HCT116 (cell line): ENCODE data around the gene PACS2. TPM values are rescaled to one million over a fixed set of nuclear protein-coding genes. Genes with fewer than 3 reads are reported as not detected.

ENCODE experiments used
- ATAC-seq: fragments of 200-7000 bp; cut with Tn5 transposase; 2 replicates; pipeline ENCODE4 v1.9.1; 2020; ENCODE audit warnings: mild to moderate bottlenecking, moderate library complexity
- BruUV-seq: library from RNA; stranded (reverse); fragments of 400-500 nt; replicated peaks from 2 replicates; lab custom pipeline; 2021; lab: Mats Ljungman, UMichigan
- CTCF ChIA-PET: fragments of 300-600 bp; sonication (Branson Sonifier 250); formaldehyde crosslinking; loops from one replicate; lab custom pipeline; 2021; ENCODE audit warnings: antibody characterized with exemption; lab: Charles Lee
- POLR2A ChIA-PET: fragments of 300-600, 350-600 bp; sonication (Branson Sonifier 250); formaldehyde crosslinking; loops from one replicate; lab custom pipeline; 2021; ENCODE audit warnings: antibody characterized with exemption; lab: Charles Lee
- RAD21 ChIA-PET, 2 experiments: fragments of 300-600 bp; sonication (Branson Sonifier 250); formaldehyde crosslinking; loops; one replicate each; lab custom pipeline; 2023; ENCODE audit warnings: low total read pairs in 2 of 2; ENCODE audit not compliant: uncharacterized antibody in 2 of 2, unreplicated experiment in 2 of 2, low non-redundant PET in 1 of 2; lab: Charles Lee
- DNase-seq: peaks from one replicate; pipeline ENCODE4 v3.0.0-alpha.2; 2010; ENCODE audit warnings: low read depth, low spot score
- H2AFZ ChIP-seq: fragments of 200-600 bp; shearing (Covaris generic), sonication (generic); 2 replicates; pipeline ENCODE4 v1.6.1; 2017; ENCODE audit warnings: low read depth, mixed run types, mixed read lengths, antibody characterized with exemption, low read length; ENCODE audit not compliant: poor library complexity, severe bottlenecking
- H3K27ac ChIP-seq: 2 replicates; pipeline ENCODE4 v1.5.1; 2012; ENCODE audit warnings: low read depth, low read length
- H3K27me3 ChIP-seq: fragments of 200-600 bp; sonication (generic); 2 replicates; pipeline ENCODE4 v1.6.1; 2016; ENCODE audit warnings: mixed run types, low read length, mixed read lengths; ENCODE audit not compliant: insufficient read depth
- H3K36me3 ChIP-seq, 2 experiments: fragments of 200-500 bp in 1 of 2; fragments of 200-600 bp in 1 of 2; sonication (Bioruptor generic) in 1 of 2; sonication (generic) in 1 of 2; 2 replicates each; pipeline versions ENCODE4 v1.5.1 to v1.6.1; 2014 to 2016; ENCODE audit warnings: low read length in 2 of 2, inconsistent platforms in 1 of 2, mixed read lengths in 1 of 2, mixed run types in 1 of 2; ENCODE audit not compliant: insufficient read depth in 2 of 2, control insufficient read depth in 1 of 2
- H3K4me1 ChIP-seq, 2 experiments: fragments of 200-600 bp in 1 of 2; sonication (generic) in 1 of 2; 2 replicates each; pipeline versions ENCODE4 v1.5.1 to v1.6.1; 2012 to 2017; ENCODE audit warnings: low read length in 2 of 2, inconsistent platforms in 1 of 2, mild to moderate bottlenecking in 1 of 2, mixed read lengths in 1 of 2, mixed run types in 1 of 2, moderate library complexity in 1 of 2; ENCODE audit not compliant: insufficient read depth in 2 of 2, control insufficient read depth in 1 of 2
- H3K4me2 ChIP-seq: fragments of 200-600 bp; sonication (generic); 2 replicates; pipeline ENCODE4 v1.6.1; 2017; ENCODE audit warnings: mixed run types, low read length, mixed read lengths
- H3K4me3 ChIP-seq, 2 experiments: fragments of 200-600 bp in 1 of 2; sonication (generic) in 1 of 2; replicated peaks in 1 of 2; 2 replicates each; pipeline ENCODE4 v1.5.1; 2011 to 2016; ENCODE audit warnings: low read length in 2 of 2, control low read depth in 1 of 2, low read depth in 1 of 2, mild to moderate bottlenecking in 1 of 2, mixed read lengths in 1 of 2, mixed run types in 1 of 2
- H3K79me2 ChIP-seq: fragments of 200-600 bp; sonication (generic); 2 replicates; pipeline ENCODE4 v1.6.1; 2017; ENCODE audit warnings: mild to moderate bottlenecking, mixed run types, low read length, moderate library complexity, mixed read lengths; ENCODE audit not compliant: insufficient read depth
- H3K9ac ChIP-seq: fragments of 200-600 bp; sonication (generic); 2 replicates; pipeline ENCODE4 v1.6.1; 2016; ENCODE audit warnings: low read length, mixed read lengths
- H3K9me2 ChIP-seq: fragments of 200-600 bp; sonication (generic), shearing (Covaris generic); 2 replicates; pipeline ENCODE4 v1.6.1; 2017; ENCODE audit warnings: mixed run types, mild to moderate bottlenecking, moderate library complexity; ENCODE audit not compliant: insufficient read depth
- H3K9me3 ChIP-seq, 2 experiments: fragments of 200-500 bp in 1 of 2; fragments of 200-600 bp in 1 of 2; sonication (Bioruptor generic) in 1 of 2; sonication (generic) in 1 of 2; 2 replicates each; pipeline ENCODE4 v1.6.1; 2014 to 2017; ENCODE audit warnings: low read length in 2 of 2, mixed read lengths in 2 of 2, inconsistent platforms in 1 of 2, low read depth in 1 of 2, mild to moderate bottlenecking in 1 of 2, mixed run types in 1 of 2, moderate library complexity in 1 of 2; ENCODE audit not compliant: control insufficient read depth in 1 of 2, insufficient read depth in 1 of 2
- H4K20me1 ChIP-seq: fragments of 200-600 bp; sonication (generic), shearing (Covaris generic); 2 replicates; pipeline ENCODE4 v1.6.1; 2017; ENCODE audit warnings: mixed run types, mild to moderate bottlenecking, moderate library complexity; ENCODE audit not compliant: insufficient read depth
- ELF1 ChIP-seq: IDR thresholded peaks from 2 replicates; pipeline ENCODE4 v1.6.1; 2012; ENCODE audit warnings: low read depth, borderline replicate concordance
- POLR2AphosphoS5 ChIP-seq: IDR thresholded peaks from 2 replicates; pipeline ENCODE4 v1.6.1; 2011; ENCODE audit warnings: mild to moderate bottlenecking, low read depth, low read length, moderate library complexity
- ZFX ChIP-seq: fragments of 450-650 bp; IDR thresholded peaks from 2 replicates; pipeline ENCODE4 v1.6.1; 2017
- intact Hi-C: fragments of 100-400 bp; cut with micrococcal nuclease; formaldehyde crosslinking; loops from 2 replicates; pipeline ENCODE4 v1.10.0; 2022
- total RNA-seq: library from RNA; stranded (reverse); gene quantifications from one replicate; pipeline ENCODE4 v1.2.1, GENCODE V29; 2021; ENCODE audit not compliant: unreplicated experiment
- TF ChIP-seq, protein P1 (sequence below), 3 experiments: fragments of 200-600 bp in 1 of 3; sonication (generic) in 1 of 3; IDR thresholded peaks in 2 of 3; conservative IDR thresholded peaks in 1 of 3; 2 replicates each; pipeline ENCODE4 v1.5.1; 2012 to 2017; ENCODE audit warnings: low read depth in 2 of 3, low read length in 2 of 3, antibody characterized with exemption in 1 of 3, borderline replicate concordance in 1 of 3, control low read depth in 1 of 3, mild to moderate bottlenecking in 1 of 3, mixed read lengths in 1 of 3, mixed run types in 1 of 3, moderate library complexity in 1 of 3; ENCODE audit not compliant: insufficient read depth in 1 of 3
- TF ChIP-seq, protein P2 (sequence below): IDR thresholded peaks from 2 replicates; pipeline ENCODE4 v1.6.1; 2012
- TF ChIP-seq, protein P3 (sequence below): IDR thresholded peaks from 2 replicates; pipeline ENCODE4 v1.6.1; 2011; ENCODE audit warnings: mild to moderate bottlenecking, low read length, moderate library complexity; ENCODE audit not compliant: insufficient replicate concordance; ENCODE audit errors: extremely low read depth

PACS2 gene
- total RNA-seq, 1 experiment from 2014 or later = 75.5 TPM

DNA sequence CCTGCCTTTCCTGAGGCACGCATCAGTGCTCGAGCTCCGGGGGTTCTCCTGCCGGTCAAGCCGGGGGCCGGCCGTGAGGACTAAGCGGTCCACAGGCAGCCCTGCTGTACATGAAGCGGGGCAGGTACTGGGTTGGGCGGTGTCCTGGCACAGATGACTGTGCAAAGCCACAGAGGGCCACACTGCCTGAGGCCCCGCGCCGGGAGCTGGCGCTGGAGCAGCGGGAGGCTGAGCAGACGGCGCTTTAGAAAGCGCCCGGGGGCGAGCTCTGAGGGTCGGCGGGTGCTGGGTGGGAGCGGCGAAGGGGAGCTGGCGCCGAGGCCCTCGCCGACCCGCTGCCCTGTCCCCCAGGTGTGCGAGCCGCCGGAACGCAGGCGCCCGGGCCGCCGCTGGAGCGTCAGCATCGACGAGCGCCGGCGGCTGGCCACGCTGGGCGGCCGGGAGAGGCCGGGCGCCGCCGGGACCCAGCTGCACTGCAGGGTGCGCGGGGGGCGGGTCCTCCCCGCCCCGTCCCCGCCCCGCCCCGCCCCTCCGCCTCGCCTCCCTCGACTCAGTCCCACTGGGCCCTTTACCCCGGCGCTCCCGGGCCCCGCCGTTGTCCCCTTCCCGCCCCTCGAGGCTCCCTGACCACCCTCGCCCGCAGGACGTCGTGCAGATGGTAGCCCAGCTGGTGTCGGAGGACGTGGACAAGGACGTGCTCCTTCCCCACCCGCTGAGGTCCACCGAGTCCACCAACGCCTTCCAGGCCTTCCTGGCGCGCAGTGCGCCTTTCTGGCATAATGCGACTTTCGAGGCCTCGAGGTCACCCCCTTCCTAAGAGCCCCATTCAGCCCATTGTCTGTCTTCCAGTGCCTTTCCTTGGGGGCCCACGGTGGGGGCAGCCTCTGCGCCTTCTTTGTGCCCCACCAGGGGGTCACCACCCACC is 96.7 kb downstream of the PACS2 start:
- Histone ChIP-seq H3K4me2 (peak overlapping the region; percentile 75), H3K79me2 (no peaks in the 10 kb centered on the region), H3K9me2 (no peaks in the 10 kb centered on the region), H3K36me3 (no peaks in the 10 kb centered on the region), H2AFZ (no peak overlapping the region), H3K27me3 (no peaks in the 10 kb centered on the region), H3K4me3 (peak overlapping the region; percentile 22 to 44; a peak in 3 of 4 replicates), H3K27ac (peak overlapping the region; percentile 53; the same call in 1 of the 2 replicates), H4K20me1 (no peaks in the 10 kb centered on the region), H3K9ac (peak overlapping the region; percentile 36), H3K4me1 (peaks cover 16% of the 10 kb centered on the region in 2 experiments), H3K9me3 (no peaks in the 10 kb centered on the region)
- BruUV-seq = no TSS peak
- ChIA-PET POLR2A (no interaction called here), RAD21 (interaction anchor here in 1 of 2 experiments (0.6 kb wide), 1 partner anchor 101 kb away, joined by 3 read pairs; no protein-coding TSS in a partner anchor), CTCF (interaction anchor here (0.8 kb wide), 2 partner anchors 69 to 79 kb away, joined by 4 read pairs; no protein-coding TSS in a partner anchor)
- DNase-seq (no peak), ATAC-seq (peak; percentile 89)
- intact Hi-C loops = no loop called here
- TF ChIP-seq, protein P1, sequence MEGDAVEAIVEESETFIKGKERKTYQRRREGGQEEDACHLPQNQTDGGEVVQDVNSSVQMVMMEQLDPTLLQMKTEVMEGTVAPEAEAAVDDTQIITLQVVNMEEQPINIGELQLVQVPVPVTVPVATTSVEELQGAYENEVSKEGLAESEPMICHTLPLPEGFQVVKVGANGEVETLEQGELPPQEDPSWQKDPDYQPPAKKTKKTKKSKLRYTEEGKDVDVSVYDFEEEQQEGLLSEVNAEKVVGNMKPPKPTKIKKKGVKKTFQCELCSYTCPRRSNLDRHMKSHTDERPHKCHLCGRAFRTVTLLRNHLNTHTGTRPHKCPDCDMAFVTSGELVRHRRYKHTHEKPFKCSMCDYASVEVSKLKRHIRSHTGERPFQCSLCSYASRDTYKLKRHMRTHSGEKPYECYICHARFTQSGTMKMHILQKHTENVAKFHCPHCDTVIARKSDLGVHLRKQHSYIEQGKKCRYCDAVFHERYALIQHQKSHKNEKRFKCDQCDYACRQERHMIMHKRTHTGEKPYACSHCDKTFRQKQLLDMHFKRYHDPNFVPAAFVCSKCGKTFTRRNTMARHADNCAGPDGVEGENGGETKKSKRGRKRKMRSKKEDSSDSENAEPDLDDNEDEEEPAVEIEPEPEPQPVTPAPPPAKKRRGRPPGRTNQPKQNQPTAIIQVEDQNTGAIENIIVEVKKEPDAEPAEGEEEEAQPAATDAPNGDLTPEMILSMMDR (IDR thresholded peaks at IDR 0.05 in 2 of 3, conservative IDR thresholded peaks at IDR 0.05 in 1 of 3; ENCODE audit: borderline replicate concordance in 1 of 3, insufficient read depth in 1 of 3, low read depth in 2 of 3, low read length in 2 of 3) = no peak
- TF ChIP-seq POLR2AphosphoS5 (peak; percentile 71), ZFX (no peak), ELF1 (no peak)
- TF ChIP-seq, protein P2, sequence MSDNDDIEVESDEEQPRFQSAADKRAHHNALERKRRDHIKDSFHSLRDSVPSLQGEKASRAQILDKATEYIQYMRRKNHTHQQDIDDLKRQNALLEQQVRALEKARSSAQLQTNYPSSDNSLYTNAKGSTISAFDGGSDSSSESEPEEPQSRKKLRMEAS = peak; percentile 39
- TF ChIP-seq, protein P3, sequence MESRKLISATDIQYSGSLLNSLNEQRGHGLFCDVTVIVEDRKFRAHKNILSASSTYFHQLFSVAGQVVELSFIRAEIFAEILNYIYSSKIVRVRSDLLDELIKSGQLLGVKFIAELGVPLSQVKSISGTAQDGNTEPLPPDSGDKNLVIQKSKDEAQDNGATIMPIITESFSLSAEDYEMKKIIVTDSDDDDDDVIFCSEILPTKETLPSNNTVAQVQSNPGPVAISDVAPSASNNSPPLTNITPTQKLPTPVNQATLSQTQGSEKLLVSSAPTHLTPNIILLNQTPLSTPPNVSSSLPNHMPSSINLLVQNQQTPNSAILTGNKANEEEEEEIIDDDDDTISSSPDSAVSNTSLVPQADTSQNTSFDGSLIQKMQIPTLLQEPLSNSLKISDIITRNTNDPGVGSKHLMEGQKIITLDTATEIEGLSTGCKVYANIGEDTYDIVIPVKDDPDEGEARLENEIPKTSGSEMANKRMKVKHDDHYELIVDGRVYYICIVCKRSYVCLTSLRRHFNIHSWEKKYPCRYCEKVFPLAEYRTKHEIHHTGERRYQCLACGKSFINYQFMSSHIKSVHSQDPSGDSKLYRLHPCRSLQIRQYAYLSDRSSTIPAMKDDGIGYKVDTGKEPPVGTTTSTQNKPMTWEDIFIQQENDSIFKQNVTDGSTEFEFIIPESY = no peak
